HEK293T (cell line): ENCODE measurements around the gene ATXN3.

Experiments
- CTCF ChIA-PET: fragments of 350-600 bp; formaldehyde crosslinking; extraction: SDS; loops from one replicate; lab custom pipeline; 2021; ENCODE audit warnings: antibody characterized with exemption, inconsistent platforms; lab: Yijun Ruan, JAX
- POLR2A ChIA-PET: fragments of 350-600 bp; formaldehyde crosslinking; extraction: SDS; loops from one replicate; lab custom pipeline; 2020; ENCODE audit warnings: antibody characterized with exemption, inconsistent platforms; lab: Yijun Ruan, JAX
- DNase-seq: peaks from one replicate; pipeline ENCODE4 v3.0.0; 2012; ENCODE audit warnings: mixed read lengths; ENCODE audit errors: extremely low spot score
- ARNT ChIP-seq: fragments of 450-650 bp; IDR thresholded peaks from 2 replicates; pipeline ENCODE4 v1.6.1; 2017; ENCODE audit warnings: mild to moderate bottlenecking
- BHLHE40 ChIP-seq: fragments of 450-650 bp; IDR thresholded peaks from 2 replicates; pipeline ENCODE4 v1.6.1; 2016; ENCODE audit warnings: mild to moderate bottlenecking, moderate library complexity, borderline replicate concordance
- CTBP1 ChIP-seq: fragments of 450-650 bp; IDR thresholded peaks from 2 replicates; pipeline ENCODE4 v1.6.1; 2016; ENCODE audit warnings: borderline replicate concordance
- ELF4 ChIP-seq: fragments of 450-650 bp; IDR thresholded peaks from 2 replicates; pipeline ENCODE4 v1.6.1; 2017; ENCODE audit warnings: antibody characterized with exemption
- FOXA1 ChIP-seq: fragments of 450-650 bp; IDR thresholded peaks from 2 replicates; pipeline ENCODE4 v1.6.1; 2016; ENCODE audit warnings: mild to moderate bottlenecking
- FOXK2 ChIP-seq: fragments of 450-650 bp; IDR thresholded peaks from 2 replicates; pipeline ENCODE4 v1.6.1; 2016; ENCODE audit warnings: mild to moderate bottlenecking
- FOXM1 ChIP-seq: fragments of 450-650 bp; IDR thresholded peaks from 2 replicates; pipeline ENCODE4 v1.6.1; 2017; ENCODE audit warnings: mild to moderate bottlenecking, borderline replicate concordance
- HDGF ChIP-seq: fragments of 450-650 bp; IDR thresholded peaks from 2 replicates; pipeline ENCODE4 v1.6.1; 2017; ENCODE audit warnings: antibody characterized with exemption, borderline replicate concordance
- L3MBTL2 ChIP-seq: fragments of 450-650 bp; conservative IDR thresholded peaks from 2 replicates; pipeline ENCODE4 v1.6.1; 2016; ENCODE audit warnings: mild to moderate bottlenecking
- LEF1 ChIP-seq: fragments of 450-650 bp; IDR thresholded peaks from 2 replicates; pipeline ENCODE4 v1.6.1; 2017; ENCODE audit warnings: mild to moderate bottlenecking, borderline replicate concordance
- NFRKB ChIP-seq: fragments of 450-650 bp; IDR thresholded peaks from 2 replicates; pipeline ENCODE4 v1.6.1; 2016; ENCODE audit warnings: mild to moderate bottlenecking, moderate library complexity
- SP1 ChIP-seq: fragments of 450-650 bp; IDR thresholded peaks from 2 replicates; pipeline ENCODE4 v1.6.1; 2017
- SUZ12 ChIP-seq: fragments of 450-650 bp; IDR thresholded peaks from 2 replicates; pipeline ENCODE4 v1.6.1; 2016; ENCODE audit warnings: mild to moderate bottlenecking
- TARDBP ChIP-seq: fragments of 450-650 bp; IDR thresholded peaks from 2 replicates; pipeline ENCODE4 v1.6.1; 2016
- ZNF384 ChIP-seq: fragments of 450-650 bp; IDR thresholded peaks from 2 replicates; pipeline ENCODE4 v1.6.1; 2016
- TF ChIP-seq, protein P1 (sequence below): fragments of 450-650 bp; IDR thresholded peaks from 2 replicates; pipeline ENCODE4 v1.6.1; 2016

The ATXN3 gene

DNA sequence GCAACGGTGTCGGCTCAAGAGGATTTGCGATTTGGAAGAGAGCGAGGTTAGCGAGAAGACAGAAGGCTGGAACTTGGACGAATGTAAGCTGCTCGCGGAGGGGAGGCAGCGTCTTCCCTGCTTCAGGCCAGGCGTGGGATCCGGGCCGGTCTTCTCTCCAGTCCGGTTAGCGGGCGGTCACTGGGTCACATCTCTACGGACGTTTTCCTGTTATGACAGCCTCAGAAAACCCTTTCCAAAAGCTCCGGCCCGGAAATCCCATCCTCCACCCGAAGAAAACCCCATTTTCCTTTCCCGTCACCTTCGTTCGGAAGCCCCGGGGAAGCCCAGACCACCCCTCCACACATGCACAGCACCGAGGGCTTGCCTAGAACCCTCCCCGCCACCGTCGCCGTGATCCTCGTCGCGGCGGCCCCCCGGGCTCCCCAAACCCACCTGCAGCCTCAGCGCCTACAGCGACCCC, 14.9 kb upstream of the ATXN3 start:
- TF ChIP-seq FOXK2, result no peak
- TF ChIP-seq FOXM1, result no peak
- no peak for TF ChIP-seq ARNT
- POLR2A ChIA-PET, result interaction anchor here (0.5 to 6.6 kb wide), 14 partner anchors 10 to 612 kb away, joined by 3 to 77 read pairs (median 4); partner anchors contain the start of genes ATXN3 and TRIP11
- DNase-seq, result peak; percentile 42
- CTCF ChIA-PET, result interaction anchor here (1.0 to 3.8 kb wide), 2 partner anchors 14 to 411 kb away, joined by 4 to 31 read pairs; partner anchors contain the start of gene ATXN3

DNA sequence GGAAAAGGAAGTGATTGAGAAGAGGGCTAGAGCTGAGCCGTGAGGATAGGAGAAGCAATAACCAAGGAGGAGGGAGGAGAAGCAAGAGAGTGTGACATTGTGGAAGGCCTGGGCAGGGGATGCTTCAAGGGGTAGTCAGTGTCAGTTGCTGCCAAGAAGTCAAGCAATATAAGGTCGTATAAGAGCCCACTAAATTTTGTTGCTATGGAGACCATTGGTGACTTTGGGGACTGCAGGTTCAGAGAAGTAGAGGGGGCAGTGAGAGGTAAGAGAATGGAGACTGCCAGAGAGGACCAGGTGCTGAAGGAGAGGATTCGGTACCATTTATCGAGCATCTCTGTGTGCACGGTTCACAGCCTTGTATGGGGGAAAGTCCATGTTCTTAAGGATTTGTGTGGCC, 3.1 kb upstream of the ATXN3 start:
- DNase-seq, result no peak
- POLR2A ChIA-PET, result interaction anchor here (4.7 kb wide), 1 partner anchor 12 kb away, joined by 77 read pairs; the partner anchor contains the start of genes CPSF2 and NDUFB1
- TF ChIP-seq TARDBP (no peak), NFRKB (no peak), ELF4 (no peak), ZNF384 (no peak)
- CTCF ChIA-PET, result no interaction called here

DNA sequence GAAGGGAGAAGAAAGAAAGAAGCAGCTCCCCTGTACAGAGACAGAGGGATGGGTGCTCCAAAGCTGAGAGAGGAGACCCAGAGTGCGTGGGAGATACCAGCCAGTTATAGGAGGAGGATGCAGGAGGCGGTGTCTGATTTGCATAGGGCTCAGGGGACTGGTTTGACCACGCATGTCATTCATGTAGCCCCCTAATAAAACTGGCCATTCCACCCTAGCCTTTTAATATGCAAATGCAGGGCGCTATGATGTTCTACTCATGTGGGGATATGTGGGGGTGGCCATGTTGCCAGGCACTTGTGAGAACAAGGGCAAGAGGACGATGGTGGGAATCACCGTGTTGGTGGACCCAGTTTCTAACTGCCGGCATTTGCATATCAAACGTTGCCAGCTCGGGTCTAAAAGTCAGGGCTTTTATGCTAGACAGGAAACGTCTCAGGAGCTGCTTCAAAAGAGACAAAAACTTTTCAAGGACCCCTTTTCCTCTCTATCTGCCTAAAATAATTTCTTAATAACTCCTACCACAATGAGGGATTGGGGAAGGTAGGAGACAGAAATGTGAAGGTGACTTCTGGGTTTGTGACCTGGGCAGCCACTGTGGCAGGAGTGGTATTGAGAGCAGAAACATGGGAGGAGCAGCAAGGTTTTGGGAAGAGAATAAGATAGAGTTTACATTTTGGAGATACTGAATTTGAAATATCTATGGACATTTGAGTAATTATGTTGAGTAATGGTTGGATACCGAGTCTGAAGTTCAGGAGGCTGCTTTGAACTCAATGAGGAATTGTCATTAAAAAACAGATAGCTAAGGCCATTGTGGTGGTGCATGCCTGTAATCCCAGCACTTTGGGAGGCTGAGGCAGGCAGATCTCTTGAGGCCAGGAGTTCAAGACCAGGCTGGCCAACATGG, 2.2 kb upstream of the ATXN3 start:
- TF ChIP-seq TARDBP, result no peak
- no peak for TF ChIP-seq HDGF
- no peak for TF ChIP-seq ELF4
- no peak for TF ChIP-seq SUZ12
- TF ChIP-seq ARNT, result no peak
- TF ChIP-seq LEF1, result no peak
- TF ChIP-seq BHLHE40, result no peak
- TF ChIP-seq FOXK2, result no peak
- TF ChIP-seq NFRKB, result no peak
- TF ChIP-seq L3MBTL2, result no peak
- TF ChIP-seq FOXM1, result no peak
- TF ChIP-seq FOXA1, result no peak
- TF ChIP-seq CTBP1, result no peak
- no peak for TF ChIP-seq ZNF384
- TF ChIP-seq, protein P1, sequence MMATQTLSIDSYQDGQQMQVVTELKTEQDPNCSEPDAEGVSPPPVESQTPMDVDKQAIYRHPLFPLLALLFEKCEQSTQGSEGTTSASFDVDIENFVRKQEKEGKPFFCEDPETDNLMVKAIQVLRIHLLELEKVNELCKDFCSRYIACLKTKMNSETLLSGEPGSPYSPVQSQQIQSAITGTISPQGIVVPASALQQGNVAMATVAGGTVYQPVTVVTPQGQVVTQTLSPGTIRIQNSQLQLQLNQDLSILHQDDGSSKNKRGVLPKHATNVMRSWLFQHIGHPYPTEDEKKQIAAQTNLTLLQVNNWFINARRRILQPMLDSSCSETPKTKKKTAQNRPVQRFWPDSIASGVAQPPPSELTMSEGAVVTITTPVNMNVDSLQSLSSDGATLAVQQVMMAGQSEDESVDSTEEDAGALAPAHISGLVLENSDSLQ, result no peak
- TF ChIP-seq SP1, result no peak
- POLR2A ChIA-PET, result interaction anchor here (4.7 kb wide), 1 partner anchor 12 kb away, joined by 77 read pairs; the partner anchor contains the start of genes CPSF2 and NDUFB1
- CTCF ChIA-PET, result no interaction called here
- DNase-seq, result no peak

DNA sequence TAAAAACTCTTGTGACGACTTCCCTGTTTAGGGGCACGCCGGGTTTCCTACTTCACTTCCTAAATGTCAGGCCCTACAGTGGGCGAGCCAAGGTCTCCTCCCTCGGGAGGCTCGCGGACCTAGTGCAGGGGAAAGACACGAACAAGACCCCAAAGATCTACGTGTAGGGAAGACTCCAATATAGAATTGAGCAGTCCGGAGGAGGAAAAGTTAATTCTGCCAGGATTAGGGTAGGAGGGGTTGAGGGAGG, 564 bp downstream of the ATXN3 start:
- TF ChIP-seq, protein P1, result no peak
- TF ChIP-seq SUZ12, result no peak
- TF ChIP-seq ARNT, result no peak
- no peak for TF ChIP-seq TARDBP
- TF ChIP-seq NFRKB, result no peak
- no peak for TF ChIP-seq FOXK2
- TF ChIP-seq ELF4, result no peak
- DNase-seq, result no peak
- ChIA-PET CTCF (interaction anchor here (0.9 kb wide), 1 partner anchor 119 kb away, joined by 5 read pairs; no protein-coding TSS in a partner anchor), POLR2A (interaction anchor here (1.1 to 4.7 kb wide), 6 partner anchors 8 to 160 kb away, joined by 3 to 77 read pairs (median 9); partner anchors contain the start of genes CPSF2, NDUFB1 and TRIP11)

DNA sequence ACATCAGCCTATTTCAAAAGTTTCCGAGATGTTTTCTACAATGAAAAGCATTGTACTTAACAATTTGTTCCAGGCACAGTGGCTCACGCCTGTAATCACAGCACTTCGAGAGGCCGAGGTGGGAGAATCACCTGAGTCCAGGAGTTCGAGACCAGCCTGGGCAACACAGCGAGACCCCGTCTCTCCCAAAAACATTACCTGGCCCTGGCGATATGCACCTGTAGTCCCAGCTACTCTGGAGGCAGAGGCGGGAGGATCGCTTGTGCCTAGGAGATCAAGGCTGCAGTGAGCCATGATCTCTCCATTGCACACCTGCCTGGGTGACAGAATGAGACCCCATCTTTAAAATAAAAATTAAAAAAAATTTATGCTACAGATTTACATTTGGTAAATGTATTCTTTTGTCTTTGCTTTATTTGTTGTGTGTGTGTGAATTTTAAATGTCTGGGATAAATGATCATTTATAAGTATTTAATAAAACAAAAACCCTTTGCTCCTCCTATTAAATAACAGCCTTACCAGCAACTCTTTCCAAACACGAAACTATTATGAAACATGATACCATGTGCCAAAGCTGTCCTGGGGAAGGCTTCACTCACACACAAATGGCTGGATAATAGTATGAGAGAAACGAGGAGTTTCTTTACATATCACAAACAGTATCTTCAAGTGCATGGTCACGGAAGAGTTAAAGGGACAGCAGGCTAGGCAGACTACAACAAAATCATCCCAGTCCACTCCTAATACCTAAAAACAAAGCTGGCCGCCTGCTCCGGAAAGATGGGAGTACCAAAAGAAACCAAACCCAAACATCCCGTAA, 1.1 kb downstream of the ATXN3 start:
- DNase-seq, result no peak
- POLR2A ChIA-PET, result interaction anchor here (1.3 to 4.7 kb wide), 3 partner anchors 16 to 65 kb away, joined by 3 to 77 read pairs (median 20); partner anchors contain the start of genes CPSF2, NDUFB1 and TRIP11
- TF ChIP-seq SP1, result no peak
- CTCF ChIA-PET, result no interaction called here

DNA sequence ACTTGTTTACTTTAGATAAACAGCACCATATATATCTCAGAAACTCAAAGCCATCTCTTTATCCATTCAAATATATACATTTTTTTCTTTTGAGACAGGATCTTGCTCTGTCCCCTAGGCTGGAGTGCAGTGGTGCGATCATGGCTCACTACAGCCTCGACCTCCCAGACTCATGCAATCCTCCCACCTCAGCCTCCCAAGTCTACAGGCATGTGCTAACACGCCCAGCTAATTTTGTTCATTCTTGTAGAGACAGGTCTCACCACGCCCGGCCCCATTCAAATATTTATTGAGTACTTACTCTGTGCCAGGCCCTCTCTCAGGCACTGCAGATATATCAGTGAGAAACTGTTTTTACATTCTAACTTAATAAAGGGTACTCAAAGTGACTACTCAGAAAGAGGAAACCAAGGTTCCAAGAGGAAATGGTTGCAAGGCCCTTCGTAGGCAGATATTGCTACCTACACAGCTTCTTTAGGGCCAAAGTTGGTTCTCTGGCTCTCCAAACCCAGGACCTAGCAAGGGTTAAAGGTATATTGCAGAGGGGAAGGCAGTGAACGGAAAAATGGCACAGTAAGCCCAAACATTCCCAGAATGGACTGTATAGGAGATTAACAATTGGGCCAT, 2.9 kb downstream of the ATXN3 start:
- no peak for DNase-seq
- CTCF ChIA-PET, result no interaction called here
- POLR2A ChIA-PET, result interaction anchor here (0.9 kb wide), 1 partner anchor 18 kb away, joined by 4 read pairs; the partner anchor contains the start of genes CPSF2 and NDUFB1
- TF ChIP-seq TARDBP, result no peak
- TF ChIP-seq ARNT, result no peak

DNA sequence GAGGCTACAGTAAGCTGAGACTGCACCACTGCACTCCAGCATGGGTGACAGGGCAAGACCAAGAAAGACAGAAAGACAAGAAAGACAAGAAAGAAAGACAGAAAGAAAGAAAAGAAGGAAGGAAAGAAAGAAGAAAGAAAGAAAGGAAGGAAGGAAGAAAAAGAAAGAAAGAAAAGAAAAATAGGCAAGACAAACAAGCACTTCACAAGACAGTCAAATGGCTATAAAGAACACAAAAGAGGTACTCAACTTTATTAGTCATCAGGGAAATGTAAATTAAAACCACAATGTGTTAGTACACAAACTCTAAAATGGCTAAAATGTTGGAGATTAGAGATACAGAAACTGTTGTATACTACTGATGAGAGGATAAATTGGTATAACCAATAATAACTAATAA, 6.6 kb downstream of the ATXN3 start:
- POLR2A ChIA-PET, result interaction anchor here (1.2 to 2.3 kb wide), 2 partner anchors 22 kb away, joined by 4 to 7 read pairs; partner anchors contain the start of genes CPSF2 and NDUFB1
- no peak for DNase-seq
- CTCF ChIA-PET, result no interaction called here
- TF ChIP-seq ARNT, result no peak
- no peak for TF ChIP-seq NFRKB
- no peak for TF ChIP-seq TARDBP
- no peak for TF ChIP-seq BHLHE40
- no peak for TF ChIP-seq ELF4
- TF ChIP-seq SP1, result no peak
- no peak for TF ChIP-seq ZNF384
